K562 (cell line): ENCODE results near the gene MSTO1. TPM values are rescaled to one million over a fixed set of nuclear protein-coding genes. Genes with fewer than 3 reads are reported as not detected.

Experiments
- ARID3B ChIP-seq: fragments of 250-450 bp; sonication (Bioruptor Pico); IDR thresholded peaks from 2 replicates; pipeline ENCODE4 v1.4.0; 2020; ENCODE audit warnings: borderline replicate concordance
- BRF1 ChIP-seq: IDR thresholded peaks from 3 replicates; pipeline ENCODE4 v1.6.1; 2011; ENCODE audit warnings: borderline replicate concordance, mild to moderate bottlenecking; ENCODE audit not compliant: insufficient read length; ENCODE audit errors: extremely low read depth
- CHD1 ChIP-seq: fragments of 200-600 bp; sonication (generic); IDR thresholded peaks from one replicate; pipeline ENCODE4 v1.6.1; 2012; ENCODE audit warnings: mild to moderate bottlenecking, moderate library complexity, low read length, inconsistent platforms
- FOXK1 ChIP-seq: sonication (generic); formaldehyde crosslinking; IDR thresholded peaks from 2 replicates; pipeline ENCODE4 v1.8.0; 2022; ENCODE audit warnings: missing genetic modification reagents, mild to moderate bottlenecking, borderline replicate concordance
- GTF2E2 ChIP-seq: fragments of 200-800 bp; sonication (Bioruptor generic); IDR thresholded peaks from 2 replicates; pipeline ENCODE4 v1.6.1; 2016; ENCODE audit warnings: missing genetic modification characterization, missing compliant biosample characterization
- HDAC1 ChIP-seq, 2 experiments: fragments of 450-650 bp; IDR thresholded peaks; 2 replicates each; pipeline ENCODE4 v1.6.1; 2016 to 2017; ENCODE audit warnings: inconsistent platforms in 1 of 2, mild to moderate bottlenecking in 1 of 2, moderate library complexity in 1 of 2
- JUND ChIP-seq, 2 experiments: IDR thresholded peaks; 2 replicates in 1 of 2; 3 replicates in 1 of 2; pipeline ENCODE4 v1.6.1; 2011; ENCODE audit warnings: borderline replicate concordance in 2 of 2, low read depth in 2 of 2, low read length in 2 of 2, improper control_type of control experiment in 1 of 2, missing biosample characterization in 1 of 2, missing genetic modification characterization in 1 of 2, missing genetic modification reagents in 1 of 2
- KDM1A ChIP-seq, 2 experiments: fragments of 450-650 bp; IDR thresholded peaks; 2 replicates each; pipeline ENCODE4 v1.6.1; 2016; ENCODE audit warnings: mild to moderate bottlenecking in 2 of 2
- NCOA1 ChIP-seq: fragments of 450-650 bp; IDR thresholded peaks from 2 replicates; pipeline ENCODE4 v1.6.1; 2016; ENCODE audit warnings: low read depth
- NELFE ChIP-seq: IDR thresholded peaks from 2 replicates; pipeline ENCODE4 v1.6.1; 2011; ENCODE audit warnings: mild to moderate bottlenecking; ENCODE audit not compliant: insufficient read depth, insufficient read length
- PPARD ChIP-seq: fragments of 250-450 bp; sonication (Bioruptor Pico); IDR thresholded peaks from 2 replicates; pipeline ENCODE4 v1.8.0; 2022; ENCODE audit warnings: inconsistent platforms, mild to moderate bottlenecking, moderate library complexity
- PRPF4 ChIP-seq: fragments of 200-400 bp; formaldehyde crosslinking; IDR thresholded peaks from one replicate; pipeline ENCODE4 v1.6.1; 2017; ENCODE audit warnings: low read length, low read depth, mild to moderate bottlenecking; ENCODE audit not compliant: insufficient read depth, poor library complexity, severe bottlenecking
- RBBP5 ChIP-seq: fragments of 200-600 bp; sonication (generic); IDR thresholded peaks from 2 replicates; pipeline ENCODE4 v1.6.1; 2012; ENCODE audit warnings: borderline replicate concordance, mild to moderate bottlenecking, low read length, control low read depth, inconsistent platforms; ENCODE audit not compliant: insufficient read depth, poor library complexity, severe bottlenecking
- RBFOX2 ChIP-seq: fragments of 200-400 bp; formaldehyde crosslinking; IDR thresholded peaks from 2 replicates; pipeline ENCODE4 v1.6.1; 2017; ENCODE audit warnings: low read depth, mild to moderate bottlenecking, low read length, moderate library complexity
- SMC3 ChIP-seq: conservative IDR thresholded peaks from 2 replicates; pipeline ENCODE4 v1.6.1; 2011; ENCODE audit warnings: low read depth, low read length, improper control_type of control experiment; ENCODE audit not compliant: insufficient read depth
- SREBF2 ChIP-seq: sonication (generic); formaldehyde crosslinking; IDR thresholded peaks from 2 replicates; pipeline ENCODE4 v1.4.0; 2020; ENCODE audit warnings: mild to moderate bottlenecking, missing genetic modification reagents
- ZBTB1 ChIP-seq: sonication (generic); formaldehyde crosslinking; IDR thresholded peaks from 2 replicates; pipeline ENCODE4 v1.8.1; 2023; ENCODE audit warnings: missing genetic modification reagents, low read depth, mild to moderate bottlenecking, borderline replicate concordance
- ZBTB17 ChIP-seq: fragments of 450-650 bp; formaldehyde crosslinking; IDR thresholded peaks from 2 replicates; pipeline ENCODE4 v1.4.0; 2020; ENCODE audit warnings: mild to moderate bottlenecking
- ZNF239 ChIP-seq: fragments of 250-450 bp; sonication (Bioruptor Pico); IDR thresholded peaks from 2 replicates; pipeline ENCODE4 v1.4.0; 2020; ENCODE audit warnings: mild to moderate bottlenecking
- polyA plus RNA-seq, 8 experiments: library from polyadenylated mRNA; depleted of rRNA in 4 of 8; stranded (reverse) in 5 of 8; unstranded in 3 of 8; fragments of >200 nt; fragmentation: Nextera tagmentation in 2 of 8; fragmentation: Illumina TruSeq in 1 of 8; extraction: Ambion mirVana in 2 of 8; extraction: Trizol in 1 of 8; gene quantifications; 2 replicates each; pipeline versions ENCODE4 v1.2.1 to v1.2.3, GENCODE V29; 2011 to 2014; ENCODE audit warnings: inconsistent platforms in 1 of 8, missing spikeins in 1 of 8
- total RNA-seq, 7 experiments: library from RNA; depleted of rRNA in 6 of 7; stranded (reverse); fragments of >200 nt in 6 of 7; fragmentation: Illumina TruSeq in 2 of 7; extraction: Trizol in 2 of 7; gene quantifications; 2 replicates each; pipeline versions ENCODE4 v1.2.1 to v1.2.3, GENCODE V29; 2011 to 2021; ENCODE audit warnings: low replicate concordance in 1 of 7
- TF ChIP-seq, protein P1 (sequence below): fragments of 250-450 bp; sonication (Bioruptor Pico); IDR thresholded peaks from 2 replicates; pipeline ENCODE4 v1.8.0; 2021; ENCODE audit warnings: moderate library complexity, mild to moderate bottlenecking, inconsistent platforms
- TF ChIP-seq, protein P2 (sequence below): fragments of 450-650 bp; conservative IDR thresholded peaks from 2 replicates; pipeline ENCODE4 v1.6.1; 2016; ENCODE audit warnings: missing genetic modification characterization, low read depth, mild to moderate bottlenecking, control low read depth, missing compliant biosample characterization
- TF ChIP-seq, protein P3 (sequence below): fragments of 250-450 bp; sonication (Bioruptor Pico); IDR thresholded peaks from 2 replicates; pipeline ENCODE4 v1.5.0; 2020; ENCODE audit warnings: mild to moderate bottlenecking

The MSTO1 gene
- total and polyA plus RNA-seq, 9 of the 15 experiments (the other 6 are each of a cell fraction or from before 2014, with no cell fraction given), result 18.8 to 71.1 (median 47.3) TPM

GRCh38 chr1:155562581-155563376 lies 47.2 kb upstream of the MSTO1 start, which contains the start of gene ASH1L (continued):
- TF ChIP-seq JUND (IDR thresholded peaks at IDR 0.05; ENCODE audit: borderline replicate concordance, low read depth, low read length), result peak; percentile 95
- TF ChIP-seq JUND (tag; IDR thresholded peaks at IDR 0.05; ENCODE audit: borderline replicate concordance, low read depth, low read length), result no peak; the same call in 2 of the 3 replicates
- TF ChIP-seq NCOA1, result 0 out of 2 replicates have a peak, but pooled peaks have one; percentile 16
- TF ChIP-seq NELFE, result no peak
- peak in 1 of 2 experiments; percentile 91; a peak in 2 of 4 replicates for TF ChIP-seq HDAC1 (IDR thresholded peaks at IDR 0.05)
- TF ChIP-seq, protein P1, sequence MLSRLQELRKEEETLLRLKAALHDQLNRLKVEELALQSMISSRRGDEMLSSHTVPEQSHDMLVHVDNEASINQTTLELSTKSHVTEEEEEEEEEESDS (CRISPR knock-in tag), result no peak
- TF ChIP-seq, protein P2, sequence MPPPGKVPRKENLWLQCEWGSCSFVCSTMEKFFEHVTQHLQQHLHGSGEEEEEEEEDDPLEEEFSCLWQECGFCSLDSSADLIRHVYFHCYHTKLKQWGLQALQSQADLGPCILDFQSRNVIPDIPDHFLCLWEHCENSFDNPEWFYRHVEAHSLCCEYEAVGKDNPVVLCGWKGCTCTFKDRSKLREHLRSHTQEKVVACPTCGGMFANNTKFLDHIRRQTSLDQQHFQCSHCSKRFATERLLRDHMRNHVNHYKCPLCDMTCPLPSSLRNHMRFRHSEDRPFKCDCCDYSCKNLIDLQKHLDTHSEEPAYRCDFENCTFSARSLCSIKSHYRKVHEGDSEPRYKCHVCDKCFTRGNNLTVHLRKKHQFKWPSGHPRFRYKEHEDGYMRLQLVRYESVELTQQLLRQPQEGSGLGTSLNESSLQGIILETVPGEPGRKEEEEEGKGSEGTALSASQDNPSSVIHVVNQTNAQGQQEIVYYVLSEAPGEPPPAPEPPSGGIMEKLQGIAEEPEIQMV (tag), result no peak
- peak; percentile 92 for TF ChIP-seq GTF2E2 (tag)
- no peak for TF ChIP-seq SMC3
- TF ChIP-seq KDM1A (IDR thresholded peaks at IDR 0.05), result no peak
- TF ChIP-seq, protein P3, sequence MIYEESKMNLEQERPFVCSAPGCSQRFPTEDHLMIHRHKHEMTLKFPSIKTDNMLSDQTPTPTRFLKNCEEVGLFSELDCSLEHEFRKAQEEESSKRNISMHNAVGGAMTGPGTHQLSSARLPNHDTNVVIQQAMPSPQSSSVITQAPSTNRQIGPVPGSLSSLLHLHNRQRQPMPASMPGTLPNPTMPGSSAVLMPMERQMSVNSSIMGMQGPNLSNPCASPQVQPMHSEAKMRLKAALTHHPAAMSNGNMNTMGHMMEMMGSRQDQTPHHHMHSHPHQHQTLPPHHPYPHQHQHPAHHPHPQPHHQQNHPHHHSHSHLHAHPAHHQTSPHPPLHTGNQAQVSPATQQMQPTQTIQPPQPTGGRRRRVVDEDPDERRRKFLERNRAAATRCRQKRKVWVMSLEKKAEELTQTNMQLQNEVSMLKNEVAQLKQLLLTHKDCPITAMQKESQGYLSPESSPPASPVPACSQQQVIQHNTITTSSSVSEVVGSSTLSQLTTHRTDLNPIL (CRISPR knock-in tag), result no peak
- TF ChIP-seq ZNF239 (CRISPR knock-in tag), result no peak
- peak; percentile 89; the same call in 1 of the 2 replicates for TF ChIP-seq ARID3B (CRISPR knock-in tag)
- TF ChIP-seq RBFOX2, result peak; percentile 94
- peak; percentile 73; the same call in 1 of the 2 replicates for TF ChIP-seq ZBTB1 (CRISPR knock-in tag)
- no peak for TF ChIP-seq BRF1
- peak; percentile 34 for TF ChIP-seq PRPF4
- TF ChIP-seq CHD1, result no peak
- peak; percentile 87 for TF ChIP-seq ZBTB17 (CRISPR knock-in tag)
- TF ChIP-seq FOXK1 (CRISPR knock-in tag), result no peak
- TF ChIP-seq PPARD (CRISPR knock-in tag), result no peak
- TF ChIP-seq SREBF2 (CRISPR knock-in tag), result no peak
- peak; percentile 71 for TF ChIP-seq RBBP5
